ENCODE measurements around the gene SPRR2F. TPM values are rescaled to one million over a fixed set of nuclear protein-coding genes. Genes with fewer than 3 reads are reported as not detected.

Gene SPRR2F
- total and polyA plus RNA-seq, 10 of the 15 experiments (the other 5 are each of a cell fraction or from before 2014, with no cell fraction given), result 0.18 to 0.27 TPM; not detected in 8

GRCh38 chr1:153095764-153096163 lies 17.6 kb downstream of the SPRR2F start:
- ChIA-PET SMC1A (ENCODE audit: uncharacterized antibody, unreplicated experiment) (interaction anchor here (1.0 to 1.1 kb wide), 2 partner anchors 30 to 134 kb away, joined by 3 to 4 read pairs; no protein-coding TSS in a partner anchor), RAD21 (ENCODE audit: unreplicated experiment) (no interaction called here), CTCF (interaction anchor here (1.1 kb wide), 1 partner anchor 97 kb away, joined by 3 read pairs; no protein-coding TSS in a partner anchor), POLR2A (no interaction called here)
- BruUV-seq (replicated peaks), result no TSS peak
- no peak overlapping the region for H3K27ac ChIP-seq (ENCODE audit: control insufficient read depth, insufficient read depth)
- H3K4me3 ChIP-seq, result no peak overlapping the region
- no peak for DNase-seq (ENCODE audit: low read depth, low spot score)
- H3K9ac ChIP-seq (ENCODE audit: control insufficient read depth, insufficient read depth, low read length), result no peak overlapping the region
- H3K27me3 ChIP-seq (replicated peaks in 1 of 2; ENCODE audit: control insufficient read depth in 2 of 2, insufficient read depth in 2 of 2, low read length in 1 of 2), result no peaks in the 10 kb centered on the region
- no peak for ATAC-seq
- H3K9me3 ChIP-seq (replicated peaks; ENCODE audit: control insufficient read depth, insufficient read depth, low read length), result no peaks in the 10 kb centered on the region
- no peaks in the 10 kb centered on the region for H3K4me1 ChIP-seq (ENCODE audit: control insufficient read depth, insufficient read depth, low read length)
- no peaks in the 10 kb centered on the region for H3K36me3 ChIP-seq (ENCODE audit: control insufficient read depth in 2 of 2, insufficient read depth in 2 of 2, low read length in 1 of 2)
- no peak overlapping the region for H2AFZ ChIP-seq (ENCODE audit: control insufficient read depth, low read depth, low read length)
- in situ Hi-C loops (cut with MboI), result no loop called here
- FAIRE-seq, result no peak
- intact Hi-C loops (cut with micrococcal nuclease; ENCODE audit: unreplicated experiment), result no loop called here
- no peaks in the 10 kb centered on the region for H4K20me1 ChIP-seq (ENCODE audit: control insufficient read depth, insufficient read depth)
- H3K79me2 ChIP-seq (ENCODE audit: control insufficient read depth, insufficient read depth, low read length), result no peaks in the 10 kb centered on the region
- H3K4me2 ChIP-seq (ENCODE audit: control insufficient read depth, insufficient read depth), result no peak overlapping the region
- no peak for TF ChIP-seq HDAC2 (IDR thresholded peaks at IDR 0.05)
- TF ChIP-seq CEBPZ (IDR thresholded peaks at IDR 0.05; ENCODE audit: low read depth, low read length), result no peak
- no peak for TF ChIP-seq WRNIP1 (IDR thresholded peaks at IDR 0.05; ENCODE audit: borderline replicate concordance, low read depth, low read length)
- TF ChIP-seq NFYA (IDR thresholded peaks at IDR 0.05; ENCODE audit: borderline replicate concordance, low read depth, low read length), result no peak
- TF ChIP-seq MYB (IDR thresholded peaks at IDR 0.05; ENCODE audit: borderline replicate concordance, low read depth, low read length), result no peak
- no peak for TF ChIP-seq YY1 (IDR thresholded peaks at IDR 0.05; ENCODE audit: low read depth, low read length)
- TF ChIP-seq HDAC6 (IDR thresholded peaks at IDR 0.05; ENCODE audit: unreplicated experiment), result no peak
- no peak for TF ChIP-seq SIX5 (IDR thresholded peaks at IDR 0.05; ENCODE audit: low read depth, low read length, severe bottlenecking)
- no peak for TF ChIP-seq SMC3 (IDR thresholded peaks at IDR 0.05; ENCODE audit: borderline replicate concordance, low read length)
- TF ChIP-seq DPF2 (IDR thresholded peaks at IDR 0.05), result no peak
- no peak for TF ChIP-seq RBBP5 (conservative IDR thresholded peaks at IDR 0.05)
- TF ChIP-seq CUX1 (IDR thresholded peaks at IDR 0.05; ENCODE audit: insufficient replicate concordance, low read depth, low read length), result no peak
- TF ChIP-seq MTA2 (IDR thresholded peaks at IDR 0.05; ENCODE audit: low read depth), result no peak
- TF ChIP-seq USF1 (IDR thresholded peaks at IDR 0.05; ENCODE audit: borderline replicate concordance, extremely low read length, insufficient read depth, low read depth, low read length), result no peak
- no peak for TF ChIP-seq ATF3 (IDR thresholded peaks at IDR 0.05; ENCODE audit: borderline replicate concordance, extremely low read depth, low read depth, low read length)
- TF ChIP-seq CHD1 (IDR thresholded peaks at IDR 0.05; ENCODE audit: low read depth, low read length), result no peak

Measured in GM12878 (cell line).